ENCODE results near the gene RRP15.

The RRP15 gene

GRCh38 chr1:218368686-218369085 lies 83.6 kb downstream of the RRP15 start:
- no peak for TF ChIP-seq CTCF (IDR thresholded peaks at IDR 0.05; ENCODE audit: low read depth, low read length, missing control alignments)
- H3K4me3 ChIP-seq (ENCODE audit: low read depth, low read length): no peak overlapping the region
- in situ Hi-C loops (cut with HindIII; ENCODE audit: low sequenced_read_pairs): loop anchor here (5.0 kb wide), 1 partner anchor 34 kb away; no protein-coding TSS in a partner anchor
- no peak for DNase-seq (ENCODE audit: low read depth)

- in situ Hi-C loops (cut with HindIII; ENCODE audit: low sequenced_read_pairs): loop anchor here (5.0 kb wide), 1 partner anchor 32 kb away; no protein-coding TSS in a partner anchor
- H3K4me3 ChIP-seq (ENCODE audit: low read depth, low read length): no peak overlapping the region
- no peak for DNase-seq (ENCODE audit: low read depth)
These were observed 84.8 kb downstream of the RRP15 start for GRCh38 chr1:218369688-218370511.

GRCh38 chr1:218371927-218372672 lies 87.0 kb downstream of the RRP15 start:
- no peak overlapping the region for H3K4me3 ChIP-seq (ENCODE audit: low read depth, low read length)
- DNase-seq (ENCODE audit: low read depth): peak; percentile 61
- no peak for TF ChIP-seq CTCF (IDR thresholded peaks at IDR 0.05; ENCODE audit: low read depth, low read length, missing control alignments)
- in situ Hi-C loops (cut with HindIII; ENCODE audit: low sequenced_read_pairs): no loop called here

More at GRCh38 chr1:218369688-218370511, 84.8 kb downstream of the RRP15 start:
- no peak for TF ChIP-seq CTCF (IDR thresholded peaks at IDR 0.05; ENCODE audit: low read depth, low read length, missing control alignments)

GRCh38 chr1:218374401-218375353 lies 89.6 kb downstream of the RRP15 start:
- in situ Hi-C loops (cut with HindIII; ENCODE audit: low sequenced_read_pairs): no loop called here
- TF ChIP-seq CTCF (IDR thresholded peaks at IDR 0.05; ENCODE audit: low read depth, low read length, missing control alignments): no peak
- H3K4me3 ChIP-seq (ENCODE audit: low read depth, low read length): no peak overlapping the region
- no peak for DNase-seq (ENCODE audit: low read depth)

GRCh38 chr1:218376722-218377121 lies 91.6 kb downstream of the RRP15 start:
- in situ Hi-C loops (cut with HindIII; ENCODE audit: low sequenced_read_pairs): no loop called here
- H3K4me3 ChIP-seq (ENCODE audit: low read depth, low read length): no peak overlapping the region
- TF ChIP-seq CTCF (IDR thresholded peaks at IDR 0.05; ENCODE audit: low read depth, low read length, missing control alignments): no peak
- no peak for DNase-seq (ENCODE audit: low read depth)

All from astrocyte of the cerebellum (primary cell).